Measurements from ENCODE around the gene SPRR2D. TPM values are rescaled to one million over a fixed set of nuclear protein-coding genes. Genes with fewer than 3 reads are reported as not detected.

SPRR2D gene
- total and polyA plus RNA-seq, 2 of the 4 experiments (the other 2 are of a cell fraction): not detected

- no peak overlapping the region for H4K91ac ChIP-seq (ENCODE audit: insufficient read depth, low read depth, low read length)
- ChIA-PET CTCF (no interaction called here), POLR2A (ENCODE audit: unreplicated experiment) (no interaction called here)
- in situ Hi-C loops (cut with MboI; ENCODE audit: low sequenced_read_pairs): no loop called here
- H3K4me2 ChIP-seq (ENCODE audit: low read depth, low read length): no peak overlapping the region
- TF ChIP-seq POLR2A (IDR thresholded peaks at IDR 0.05; ENCODE audit: low read depth, low read length) (no peak), SMC3 (IDR thresholded peaks at IDR 0.05; ENCODE audit: low read depth, low read length) (no peak), CHD1 (IDR thresholded peaks at IDR 0.05; ENCODE audit: low read depth, low read length) (no peak), ELK1 (IDR thresholded peaks at IDR 0.05; ENCODE audit: borderline replicate concordance, low read depth, low read length) (no peak), MAZ (IDR thresholded peaks at IDR 0.05; ENCODE audit: borderline replicate concordance, low read depth, low read length) (no peak), RAD21 (IDR thresholded peaks at IDR 0.05; ENCODE audit: low read length) (no peak), CEBPB (IDR thresholded peaks at IDR 0.05; ENCODE audit: low read depth, low read length) (no peak), RFX5 (IDR thresholded peaks at IDR 0.05; ENCODE audit: low read depth, low read length) (no peak), RCOR1 (IDR thresholded peaks at IDR 0.05; ENCODE audit: insufficient replicate concordance, low read length) (no peak), NFE2L2 (IDR thresholded peaks at IDR 0.05; ENCODE audit: low read depth, low read length) (no peak), MAFK (IDR thresholded peaks at IDR 0.05; ENCODE audit: low read depth, low read length) (no peak), FOS (IDR thresholded peaks at IDR 0.05; ENCODE audit: low read depth, low read length) (no peak), BHLHE40 (IDR thresholded peaks at IDR 0.05; ENCODE audit: low read depth, low read length) (no peak), USF2 (IDR thresholded peaks at IDR 0.05; ENCODE audit: low read depth, low read length) (no peak), CTCF (conservative IDR thresholded peaks at IDR 0.05; ENCODE audit: low read depth, low read length) (no peak), MXI1 (IDR thresholded peaks at IDR 0.05; ENCODE audit: borderline replicate concordance, low read depth, low read length) (no peak)
- intact Hi-C loops (cut with micrococcal nuclease): no loop called here
- H3K18ac ChIP-seq (ENCODE audit: low read depth, low read length): no peak overlapping the region
- H4K5ac ChIP-seq (ENCODE audit: low read depth, low read length): no peak overlapping the region
- H3K27ac ChIP-seq (ENCODE audit: insufficient read depth, low read length): no peak overlapping the region
- no peak overlapping the region for H3K56ac ChIP-seq (ENCODE audit: extremely low read depth, insufficient read depth, low read length)
- ATAC-seq (ENCODE audit: low read depth) (no peak), DNase-seq (no peak)
- H2AK5ac ChIP-seq (ENCODE audit: low read depth, low read length): no peak overlapping the region
- H2AFZ ChIP-seq (replicated peaks; ENCODE audit: low read length, poor library complexity): no peak overlapping the region
- H4K8ac ChIP-seq (ENCODE audit: low read depth in 2 of 2, low read length in 2 of 2): no peak overlapping the region
- no peak overlapping the region for H3K4ac ChIP-seq (ENCODE audit: low read depth, low read length)
- 80% methylated on average over 2 of the region's 7 CpGs; no CpG with 5 or more reads in 1 of the 2 experiments for WGBS, 2 experiments (ENCODE audit: extremely low coverage in 2 of 2, insufficient read length in 1 of 2)
- H3K23ac ChIP-seq (ENCODE audit: low read depth, low read length): no peak overlapping the region
- H3K14ac ChIP-seq (replicated peaks; ENCODE audit: low read depth, low read length): no peak overlapping the region
- H3K9me1 ChIP-seq (ENCODE audit: insufficient read depth, low read length): no peaks in the 10 kb centered on the region
- H2AK9ac ChIP-seq (replicated peaks; ENCODE audit: low read depth, low read length, poor library complexity): no peak overlapping the region
- no peak overlapping the region for H3K4me3 ChIP-seq (ENCODE audit: insufficient read depth, low read depth, low read length)
- no peak overlapping the region for H2BK15ac ChIP-seq (ENCODE audit: low read depth, low read length)
- H2BK20ac ChIP-seq (ENCODE audit: low read depth, low read length): no peak overlapping the region
- no peaks in the 10 kb centered on the region for H3K36me3 ChIP-seq (ENCODE audit: control insufficient read depth, insufficient read depth, low read length)
- dilution Hi-C loops (cut with HindIII; ENCODE audit: low sequenced_read_pairs, unreplicated experiment): no loop called here
- no peaks in the 10 kb centered on the region for H4K20me1 ChIP-seq (ENCODE audit: insufficient read depth, low read length)
- no peaks in the 10 kb centered on the region for H3K4me1 ChIP-seq (ENCODE audit: control insufficient read depth, insufficient read depth, low read length)
- no TSS peak for BruUV-seq (replicated peaks)
- H2BK5ac ChIP-seq (ENCODE audit: low read depth, low read length, poor library complexity, severe bottlenecking): no peak overlapping the region
- H3K9ac ChIP-seq (ENCODE audit: low read depth, low read length): no peak overlapping the region
- H3K79me1 ChIP-seq (ENCODE audit: low read depth in 1 of 2, low read length in 2 of 2): no peaks in the 10 kb centered on the region
- no peak overlapping the region for H2BK120ac ChIP-seq (ENCODE audit: low read depth, low read length)
- H3K27me3 ChIP-seq (ENCODE audit: control insufficient read depth, insufficient read depth, low read length): no peaks in the 10 kb centered on the region
- H3K9me3 ChIP-seq (ENCODE audit: control insufficient read depth, insufficient read depth, low read length): no peaks in the 10 kb centered on the region
Observed at GRCh38 chr1:152997901-152998300, 43.0 kb downstream of the SPRR2D start.

All from IMR-90 (cell line).